ENCODE measurements around the gene SYNGR3. TPM values are rescaled to one million over a fixed set of nuclear protein-coding genes. Genes with fewer than 3 reads are reported as not detected.

Gene SYNGR3
- total and polyA plus RNA-seq, 2 of the 13 experiments (the other 11 are each of a cell fraction or from before 2014, with no cell fraction given): 0.97 to 5.7 TPM

GRCh38 chr16:1983544-1984346, 6.0 kb upstream of the SYNGR3 start, which contains the start of gene GFER (continued):
- TF ChIP-seq ATF6 (CRISPR knock-in tag; conservative IDR thresholded peaks at IDR 0.05) (no peak), CREBL2 (CRISPR knock-in tag; IDR thresholded peaks at IDR 0.05; ENCODE audit: borderline replicate concordance) (no peak), ZNF264 (CRISPR knock-in tag; IDR thresholded peaks at IDR 0.05) (peak; percentile 25; the same call in 1 of the 2 replicates), SMAD3 (CRISPR knock-in tag; IDR thresholded peaks at IDR 0.05) (no peak), ZNF276 (CRISPR knock-in tag; IDR thresholded peaks at IDR 0.05; ENCODE audit: low read depth) (peak; percentile 32; the same call in 1 of the 2 replicates), ZNF296 (CRISPR knock-in tag; conservative IDR thresholded peaks at IDR 0.05) (no peak), HMG20B (CRISPR knock-in tag; conservative IDR thresholded peaks at IDR 0.05) (no peak), ZNF567 (CRISPR knock-in tag; IDR thresholded peaks at IDR 0.05; ENCODE audit: borderline replicate concordance) (no peak), MED13 (CRISPR knock-in tag; IDR thresholded peaks at IDR 0.05) (no peak), MAFK (conservative IDR thresholded peaks at IDR 0.05 in 1 of 2, IDR thresholded peaks at IDR 0.05 in 1 of 2; ENCODE audit: low read length in 2 of 2) (no peak), DNMT3B (CRISPR knock-in tag; conservative IDR thresholded peaks at IDR 0.05) (no peak), TAF1 (CRISPR knock-in tag; IDR thresholded peaks at IDR 0.05) (peak; percentile 80), HNRNPUL1 (IDR thresholded peaks at IDR 0.05; ENCODE audit: low read depth, low read length) (no peak; the same call in 1 of the 2 replicates), TFDP2 (CRISPR knock-in tag; IDR thresholded peaks at IDR 0.05) (peak; percentile 66; the same call in 1 of the 2 replicates), ZMYM3 (CRISPR knock-in tag; IDR thresholded peaks at IDR 0.05) (no peak), ATAD3A (CRISPR knock-in tag; IDR thresholded peaks at IDR 0.05) (no peak), ZNF777 (CRISPR knock-in tag; IDR thresholded peaks at IDR 0.05) (peak; percentile 83), ZNF383 (CRISPR knock-in tag; IDR thresholded peaks at IDR 0.05; ENCODE audit: borderline replicate concordance) (no peak), XRCC5 (optimal IDR thresholded peaks at IDR 0.05; ENCODE audit: low read length) (peak; percentile 82), ZNF329 (CRISPR knock-in tag; IDR thresholded peaks at IDR 0.05; ENCODE audit: low read depth) (peak; percentile 73; the same call in 1 of the 2 replicates), TRAFD1 (CRISPR knock-in tag; IDR thresholded peaks at IDR 0.05; ENCODE audit: borderline replicate concordance) (no peak), ZNF44 (CRISPR knock-in tag; IDR thresholded peaks at IDR 0.05) (no peak), ZNF205 (CRISPR knock-in tag; IDR thresholded peaks at IDR 0.05) (no peak)

Measured in HepG2 (cell line).